GM12878 (cell line): ENCODE data around the gene NGRN. TPM values are rescaled to one million over a fixed set of nuclear protein-coding genes. Genes with fewer than 3 reads are reported as not detected.

ENCODE experiments used
- ATAC-seq: fragments of 200-7000 bp; cut with Tn5 transposase; 3 replicates; pipeline ENCODE4 v1.9.1; 2020; ENCODE audit warnings: mild to moderate bottlenecking, moderate library complexity
- BruUV-seq: library from RNA; stranded (reverse); fragments of 400-500 nt; replicated peaks from 2 replicates; lab custom pipeline; 2021; lab: Mats Ljungman, UMichigan
- CTCF ChIA-PET: fragments of 300-600 bp; sonication (Branson Sonifier 250); formaldehyde crosslinking; extraction: SDS; loops from one replicate; lab custom pipeline; 2021; ENCODE audit warnings: inconsistent platforms; lab: Yijun Ruan, JAX
- POLR2A ChIA-PET: fragments of 350-600 bp; formaldehyde crosslinking; extraction: SDS; loops from one replicate; lab custom pipeline; 2021; ENCODE audit warnings: inconsistent platforms; lab: Charles Lee
- RAD21 ChIA-PET: fragments of 300-600 bp; sonication (Branson Sonifier 250); formaldehyde crosslinking; loops from one replicate; lab custom pipeline; 2023; ENCODE audit warnings: antibody characterized with exemption; ENCODE audit not compliant: unreplicated experiment; lab: Charles Lee
- SMC1A ChIA-PET: fragments of 300-600 bp; sonication (Branson Sonifier 250); formaldehyde crosslinking; loops from one replicate; lab custom pipeline; 2023; ENCODE audit not compliant: unreplicated experiment, uncharacterized antibody; lab: Charles Lee
- DNase-seq: peaks from one replicate; pipeline ENCODE4 v3.0.0-alpha.2; 2011; ENCODE audit warnings: low read depth, low spot score
- FAIRE-seq: peaks from 3 replicates; lab custom pipeline; 2011; peaks lifted over from hg19 to GRCh38; lab: Jason Lieb, UNC
- H2AFZ ChIP-seq: 2 replicates; pipeline ENCODE4 v1.6.0; 2011; ENCODE audit warnings: low read depth, low read length, control low read depth; ENCODE audit not compliant: control insufficient read depth
- H3K27ac ChIP-seq: 2 replicates; pipeline ENCODE4 v1.5.1; 2011; ENCODE audit warnings: control low read depth; ENCODE audit not compliant: control insufficient read depth, insufficient read depth
- H3K27me3 ChIP-seq, 2 experiments: replicated peaks in 1 of 2; 2 replicates each; pipeline versions ENCODE4 v1.6.0 to v1.6.1; 2011; ENCODE audit warnings: low read length in 1 of 2; ENCODE audit not compliant: control insufficient read depth in 2 of 2, insufficient read depth in 2 of 2
- H3K36me3 ChIP-seq, 2 experiments: 2 replicates each; pipeline ENCODE4 v1.5.1; 2011; ENCODE audit warnings: low read length in 1 of 2; ENCODE audit not compliant: control insufficient read depth in 2 of 2, insufficient read depth in 2 of 2
- H3K4me1 ChIP-seq: 2 replicates; pipeline ENCODE4 v1.6.1; 2011; ENCODE audit warnings: mild to moderate bottlenecking, low read length, moderate library complexity, mixed read lengths; ENCODE audit not compliant: control insufficient read depth, insufficient read depth
- H3K4me2 ChIP-seq: 2 replicates; pipeline ENCODE4 v1.6.0; 2011; ENCODE audit warnings: control low read depth; ENCODE audit not compliant: control insufficient read depth, insufficient read depth
- H3K4me3 ChIP-seq: fragments of 200-600 bp; sonication (generic); 2 replicates; pipeline ENCODE4 v1.5.1; 2016
- H3K79me2 ChIP-seq: 2 replicates; pipeline ENCODE4 v1.6.0; 2011; ENCODE audit warnings: low read length; ENCODE audit not compliant: control insufficient read depth, insufficient read depth
- H3K9ac ChIP-seq: 2 replicates; pipeline ENCODE4 v1.8.0; 2011; ENCODE audit warnings: low read length, control low read depth, mixed read lengths; ENCODE audit not compliant: control insufficient read depth, insufficient read depth
- H3K9me3 ChIP-seq: replicated peaks from 3 replicates; pipeline ENCODE4 v1.5.1; 2011; ENCODE audit warnings: mild to moderate bottlenecking, low read length; ENCODE audit not compliant: control insufficient read depth, insufficient read depth
- H4K20me1 ChIP-seq: 2 replicates; pipeline ENCODE4 v1.6.0; 2011; ENCODE audit not compliant: control insufficient read depth, insufficient read depth
- BHLHE40 ChIP-seq, 2 experiments: fragments of 450-650 bp in 1 of 2; IDR thresholded peaks; 2 replicates each; pipeline ENCODE4 v1.6.1; 2011 to 2017; ENCODE audit warnings: low read depth in 2 of 2, borderline replicate concordance in 1 of 2, improper control_type of control experiment in 1 of 2, low read length in 1 of 2, mild to moderate bottlenecking in 1 of 2
- EED ChIP-seq: sonication (generic); IDR thresholded peaks from 2 replicates; pipeline ENCODE4 v1.6.1; 2016; ENCODE audit warnings: antibody characterized with exemption, low read depth
- IKZF1 ChIP-seq: fragments of 450-650 bp; conservative IDR thresholded peaks from 2 replicates; pipeline ENCODE4 v1.6.1; 2017; ENCODE audit warnings: antibody characterized with exemption, mild to moderate bottlenecking
- POLR2AphosphoS2 ChIP-seq: IDR thresholded peaks from 2 replicates; pipeline ENCODE4 v1.6.1; 2011; ENCODE audit warnings: low read depth, mild to moderate bottlenecking, low read length, improper control_type of control experiment, moderate library complexity
- RAD21 ChIP-seq: IDR thresholded peaks from 2 replicates; pipeline ENCODE4 v1.6.1; 2011; ENCODE audit warnings: mild to moderate bottlenecking, low read depth, low read length, moderate library complexity; ENCODE audit not compliant: insufficient read depth
- RAD51 ChIP-seq: fragments of 450-650 bp; IDR thresholded peaks from 2 replicates; pipeline ENCODE4 v1.6.1; 2016; ENCODE audit warnings: moderate library complexity, mild to moderate bottlenecking, inconsistent platforms
- RB1 ChIP-seq: fragments of 450-650 bp; formaldehyde crosslinking; IDR thresholded peaks from 2 replicates; pipeline ENCODE4 v1.6.1; 2017; ENCODE audit warnings: mild to moderate bottlenecking, borderline replicate concordance
- RFX5 ChIP-seq: IDR thresholded peaks from 2 replicates; pipeline ENCODE4 v1.6.1; 2011; ENCODE audit warnings: low read depth, low read length, improper control_type of control experiment
- RUNX3 ChIP-seq: IDR thresholded peaks from 2 replicates; pipeline ENCODE4 v1.6.1; 2012; ENCODE audit warnings: low read length, inconsistent platforms
- SMARCA5 ChIP-seq: fragments of 450-650 bp; IDR thresholded peaks from 2 replicates; pipeline ENCODE4 v1.6.1; 2017; ENCODE audit warnings: mild to moderate bottlenecking
- SMC3 ChIP-seq: IDR thresholded peaks from 2 replicates; pipeline ENCODE4 v1.6.1; 2011; ENCODE audit warnings: low read length, improper control_type of control experiment, borderline replicate concordance
- YY1 ChIP-seq: IDR thresholded peaks from 2 replicates; pipeline ENCODE4 v1.6.1; 2011; ENCODE audit warnings: low read depth, mild to moderate bottlenecking, low read length
- ZBTB11 ChIP-seq: fragments of 450-650 bp; formaldehyde crosslinking; IDR thresholded peaks from 2 replicates; pipeline ENCODE4 v1.5.0; 2022; ENCODE audit warnings: mild to moderate bottlenecking, missing genetic modification characterization
- WGBS: methylation state at CpG from one replicate; pipeline ENCODE4 v1.1.6; 2016; ENCODE audit warnings: low lambda C conversion rate; ENCODE audit not compliant: insufficient replicate concordance, insufficient coverage; ENCODE audit errors: missing lambda C conversion rate; 5-methylcytosine and 5-hydroxymethylcytosine counted together
- in situ Hi-C: fragments of 300-500 bp; cut with MboI; formaldehyde crosslinking; loops from 9 replicates; pipeline ENCODE4 v1.14.3; 2018; ENCODE audit warnings: mixed read lengths
- intact Hi-C: fragments of 100-400 bp; cut with micrococcal nuclease; formaldehyde crosslinking; loops from one replicate; pipeline ENCODE4 v1.14.2; 2022; ENCODE audit not compliant: unreplicated experiment
- polyA plus RNA-seq, 11 experiments: library from polyadenylated mRNA; depleted of rRNA in 4 of 11; unstranded in 6 of 11; stranded (reverse) in 5 of 11; fragments of >200 nt; fragmentation: Nextera tagmentation in 4 of 11; fragmentation: Illumina TruSeq in 1 of 11; extraction: Ambion mirVana in 4 of 11; extraction: Trizol in 1 of 11; gene quantifications; 1 replicate in 1 of 11; 2 replicates in 10 of 11; pipeline versions ENCODE4 v1.2.1 to v1.2.3, GENCODE V29; 2011 to 2016; ENCODE audit warnings: inconsistent platforms in 2 of 11, missing spikeins in 2 of 11, low read depth in 1 of 11
- total RNA-seq, 4 experiments: library from RNA; depleted of rRNA in 3 of 4; stranded (reverse); fragments of >200 nt in 3 of 4; fragmentation: Illumina TruSeq in 1 of 4; extraction: Trizol in 1 of 4; gene quantifications; 2 replicates each; pipeline versions ENCODE4 v1.2.1 to v1.2.3, GENCODE V29; 2013 to 2021
- TF ChIP-seq, protein P1 (sequence below), 3 experiments: IDR thresholded peaks in 2 of 3; conservative IDR thresholded peaks in 1 of 3; 2 replicates each; pipeline ENCODE4 v1.5.1; 2011; ENCODE audit warnings: low read depth in 3 of 3, low read length in 3 of 3, mild to moderate bottlenecking in 3 of 3, control low read depth in 2 of 3, moderate library complexity in 2 of 3, inconsistent platforms in 1 of 3, mixed read lengths in 1 of 3; ENCODE audit not compliant: control insufficient read depth in 2 of 3, insufficient read depth in 1 of 3; ENCODE audit errors: extremely low read depth in 1 of 3
- TF ChIP-seq, protein P2 (sequence below): fragments of 450-650 bp; IDR thresholded peaks from 2 replicates; pipeline ENCODE4 v1.6.1; 2017; ENCODE audit warnings: borderline replicate concordance

NGRN gene
- total and polyA plus RNA-seq, 10 of the 15 experiments (the other 5 are each of a cell fraction or from before 2014, with no cell fraction given), result 5.8 to 31.3 (median 23.2) TPM

- in situ Hi-C loops (loop anchor here (5.0 kb wide), 1 partner anchor 567 kb away; no protein-coding TSS in a partner anchor), intact Hi-C loops (loop anchor here (1.0 to 10.0 kb wide), 6 partner anchors 102 to 612 kb away; partner anchors contain the start of gene HDDC3)
- 18% methylated on average over 17 of the region's 17 CpGs for WGBS
- Histone ChIP-seq H3K9ac (peak overlapping the region; percentile 32), H3K36me3 (no peaks in the 10 kb centered on the region), H3K27ac (no peak overlapping the region), H3K9me3 (no peaks in the 10 kb centered on the region), H3K79me2 (no peaks in the 10 kb centered on the region), H3K4me1 (no peaks in the 10 kb centered on the region), H3K4me2 (peak overlapping the region; percentile 52), H3K4me3 (no peak overlapping the region), H3K27me3 (no peaks in the 10 kb centered on the region), H2AFZ (peak overlapping the region; percentile 82), H4K20me1 (no peaks in the 10 kb centered on the region)
- DNase-seq (peak; percentile 45), ATAC-seq (peak; percentile 100), FAIRE-seq (peak; percentile 85)
- CTCF ChIA-PET, result interaction anchor here (0.6 to 7.7 kb wide), 87 partner anchors 9 to 953 kb away, joined by 3 to 142 read pairs (median 5); partner anchors contain the start of genes BLM, HDDC3, TTLL13 and UNC45A
- POLR2A ChIA-PET, result interaction anchor here (0.5 to 1.1 kb wide), 2 partner anchors 8 to 275 kb away, joined by 4 read pairs; no protein-coding TSS in a partner anchor
- SMC1A ChIA-PET, result interaction anchor here (0.6 to 8.4 kb wide), 50 partner anchors 10 to 614 kb away, joined by 3 to 107 read pairs (median 4); partner anchors contain the start of genes CIB1, GDPGP1, HDDC3 and UNC45A
- RAD21 ChIA-PET, result interaction anchor here (0.6 to 4.3 kb wide), 43 partner anchors 9 to 615 kb away, joined by 3 to 59 read pairs (median 4); partner anchors contain the start of genes IQGAP1, MAN2A2 and UNC45A
- BruUV-seq, result no TSS peak
- TF ChIP-seq YY1 (peak; percentile 68), BHLHE40 (IDR thresholded peaks at IDR 0.05; ENCODE audit: borderline replicate concordance in 1 of 2, low read depth in 2 of 2, low read length in 1 of 2) (0 out of 4 replicates have a peak, but pooled peaks have one; percentile 11 to 38), RAD51 (no peak), EED (peak; percentile 62; the same call in 1 of the 2 replicates), RFX5 (0 out of 2 replicates have a peak, but pooled peaks have one; percentile 35), RAD21 (peak; percentile 93), SMARCA5 (peak; percentile 62; the same call in 1 of the 2 replicates), POLR2AphosphoS2 (no peak), ZBTB11 (no peak), IKZF1 (peak; percentile 37; the same call in 1 of the 2 replicates), RUNX3 (peak; percentile 71), SMC3 (peak; percentile 97), RB1 (peak; percentile 67; the same call in 1 of the 2 replicates)
- TF ChIP-seq, protein P1, sequence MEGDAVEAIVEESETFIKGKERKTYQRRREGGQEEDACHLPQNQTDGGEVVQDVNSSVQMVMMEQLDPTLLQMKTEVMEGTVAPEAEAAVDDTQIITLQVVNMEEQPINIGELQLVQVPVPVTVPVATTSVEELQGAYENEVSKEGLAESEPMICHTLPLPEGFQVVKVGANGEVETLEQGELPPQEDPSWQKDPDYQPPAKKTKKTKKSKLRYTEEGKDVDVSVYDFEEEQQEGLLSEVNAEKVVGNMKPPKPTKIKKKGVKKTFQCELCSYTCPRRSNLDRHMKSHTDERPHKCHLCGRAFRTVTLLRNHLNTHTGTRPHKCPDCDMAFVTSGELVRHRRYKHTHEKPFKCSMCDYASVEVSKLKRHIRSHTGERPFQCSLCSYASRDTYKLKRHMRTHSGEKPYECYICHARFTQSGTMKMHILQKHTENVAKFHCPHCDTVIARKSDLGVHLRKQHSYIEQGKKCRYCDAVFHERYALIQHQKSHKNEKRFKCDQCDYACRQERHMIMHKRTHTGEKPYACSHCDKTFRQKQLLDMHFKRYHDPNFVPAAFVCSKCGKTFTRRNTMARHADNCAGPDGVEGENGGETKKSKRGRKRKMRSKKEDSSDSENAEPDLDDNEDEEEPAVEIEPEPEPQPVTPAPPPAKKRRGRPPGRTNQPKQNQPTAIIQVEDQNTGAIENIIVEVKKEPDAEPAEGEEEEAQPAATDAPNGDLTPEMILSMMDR (IDR thresholded peaks at IDR 0.05 in 2 of 3, conservative IDR thresholded peaks at IDR 0.05 in 1 of 3; ENCODE audit: control insufficient read depth in 2 of 3, extremely low read depth in 1 of 3, insufficient read depth in 1 of 3, low read depth in 3 of 3, low read length in 3 of 3), result peak; percentile 98 to 99 (median 98); a peak in 5 of 6 replicates
- TF ChIP-seq, protein P2, sequence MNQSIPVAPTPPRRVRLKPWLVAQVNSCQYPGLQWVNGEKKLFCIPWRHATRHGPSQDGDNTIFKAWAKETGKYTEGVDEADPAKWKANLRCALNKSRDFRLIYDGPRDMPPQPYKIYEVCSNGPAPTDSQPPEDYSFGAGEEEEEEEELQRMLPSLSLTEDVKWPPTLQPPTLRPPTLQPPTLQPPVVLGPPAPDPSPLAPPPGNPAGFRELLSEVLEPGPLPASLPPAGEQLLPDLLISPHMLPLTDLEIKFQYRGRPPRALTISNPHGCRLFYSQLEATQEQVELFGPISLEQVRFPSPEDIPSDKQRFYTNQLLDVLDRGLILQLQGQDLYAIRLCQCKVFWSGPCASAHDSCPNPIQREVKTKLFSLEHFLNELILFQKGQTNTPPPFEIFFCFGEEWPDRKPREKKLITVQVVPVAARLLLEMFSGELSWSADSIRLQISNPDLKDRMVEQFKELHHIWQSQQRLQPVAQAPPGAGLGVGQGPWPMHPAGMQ, result no peak
Measured at GRCh38 chr15:90320062-90320884, 54.8 kb downstream of the NGRN start.
